Measurements from ENCODE around the gene FOXN3. TPM values are rescaled to one million over a fixed set of nuclear protein-coding genes. Genes with fewer than 3 reads are reported as not detected.

The FOXN3 gene
- total RNA-seq, 1 donor from 2014 or later: 127 TPM

DNA sequence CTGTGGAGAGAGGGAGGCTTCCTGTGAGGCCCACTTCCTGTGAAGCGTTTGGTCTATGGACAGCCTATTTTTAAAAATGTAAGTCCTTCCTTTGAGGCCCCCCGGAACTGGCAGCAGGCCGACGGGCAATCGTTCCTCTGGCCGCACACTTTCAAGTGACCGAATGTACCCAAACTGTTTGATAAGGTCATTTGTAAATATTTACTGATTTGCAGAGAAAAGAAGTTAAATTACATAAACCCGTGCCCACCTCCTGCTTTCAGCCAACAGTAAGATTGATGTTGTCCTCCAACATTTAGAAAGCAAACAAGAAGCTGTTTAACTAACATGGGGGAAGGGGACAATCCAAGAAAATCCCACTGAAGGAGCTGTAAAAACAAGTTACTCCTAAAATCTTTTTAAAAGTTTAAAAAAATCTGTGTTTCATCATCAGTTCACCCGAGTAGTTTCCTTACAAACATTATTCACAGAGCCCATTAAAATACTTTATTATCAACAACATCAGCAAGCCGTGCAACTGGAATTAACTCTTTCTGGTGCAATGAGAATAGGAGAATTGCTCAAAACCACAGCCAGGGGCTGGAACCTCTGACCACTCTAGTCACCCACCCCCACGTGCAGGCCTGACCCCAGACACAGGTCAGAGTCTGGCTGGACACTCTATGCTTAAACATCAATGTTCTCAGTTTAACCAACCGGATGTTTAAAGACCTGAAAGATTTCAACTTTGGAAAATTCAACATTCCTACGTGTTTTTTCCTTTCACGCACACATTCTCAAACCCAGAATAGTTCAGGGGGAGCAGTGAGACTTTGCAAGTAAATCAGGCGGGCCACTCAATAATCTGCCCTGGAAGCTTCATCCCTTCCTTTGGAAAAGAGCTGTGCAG is 65.3 kb downstream of the FOXN3 start:
- no peak for DNase-seq (ENCODE audit: missing footprints)
- no peak for ATAC-seq
- intact Hi-C loops (cut with DNase I): loop anchor here (5.0 kb wide), 1 partner anchor 49 kb away; no protein-coding TSS in a partner anchor

DNA sequence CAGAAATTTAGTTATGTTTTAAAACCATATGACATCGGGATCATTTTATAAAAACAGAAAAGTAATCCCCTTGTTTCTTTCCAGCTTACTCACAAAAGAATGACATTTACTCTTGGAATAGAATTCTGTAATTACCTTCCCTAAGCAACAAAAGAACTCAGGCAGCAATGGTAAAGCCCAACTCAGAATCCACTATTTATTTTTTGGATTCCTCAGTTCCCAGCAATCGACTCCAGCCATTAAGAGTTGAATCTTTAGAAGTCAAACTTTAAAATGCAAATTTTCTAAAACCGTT is 65.9 kb downstream of the FOXN3 start:
- DNase-seq (ENCODE audit: missing footprints): no peak
- intact Hi-C loops (cut with DNase I): loop anchor here (5.0 kb wide), 1 partner anchor 49 kb away; no protein-coding TSS in a partner anchor
- no peak for ATAC-seq

DNA sequence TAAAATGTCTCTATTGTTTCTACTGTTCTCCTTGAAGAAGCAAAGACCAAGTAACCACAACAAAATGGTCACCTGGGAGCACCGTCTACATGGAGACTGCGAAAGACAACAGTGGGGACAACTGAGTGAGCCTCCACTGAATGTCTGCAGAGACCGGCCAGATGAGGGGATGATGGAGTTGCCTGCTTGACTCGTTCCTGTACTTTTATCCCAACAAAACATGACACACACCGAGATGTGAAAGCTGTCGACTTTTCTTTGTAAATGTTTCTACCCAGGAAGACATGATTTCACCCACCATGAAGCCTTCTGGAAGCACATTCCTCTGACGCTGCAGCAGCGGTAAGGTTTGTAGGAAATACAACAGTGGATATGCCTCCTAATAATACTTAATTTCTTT is 66.9 kb downstream of the FOXN3 start:
- intact Hi-C loops (cut with DNase I): loop anchor here (5.0 kb wide), 1 partner anchor 48 kb away; no protein-coding TSS in a partner anchor
- ATAC-seq: no peak

DNA sequence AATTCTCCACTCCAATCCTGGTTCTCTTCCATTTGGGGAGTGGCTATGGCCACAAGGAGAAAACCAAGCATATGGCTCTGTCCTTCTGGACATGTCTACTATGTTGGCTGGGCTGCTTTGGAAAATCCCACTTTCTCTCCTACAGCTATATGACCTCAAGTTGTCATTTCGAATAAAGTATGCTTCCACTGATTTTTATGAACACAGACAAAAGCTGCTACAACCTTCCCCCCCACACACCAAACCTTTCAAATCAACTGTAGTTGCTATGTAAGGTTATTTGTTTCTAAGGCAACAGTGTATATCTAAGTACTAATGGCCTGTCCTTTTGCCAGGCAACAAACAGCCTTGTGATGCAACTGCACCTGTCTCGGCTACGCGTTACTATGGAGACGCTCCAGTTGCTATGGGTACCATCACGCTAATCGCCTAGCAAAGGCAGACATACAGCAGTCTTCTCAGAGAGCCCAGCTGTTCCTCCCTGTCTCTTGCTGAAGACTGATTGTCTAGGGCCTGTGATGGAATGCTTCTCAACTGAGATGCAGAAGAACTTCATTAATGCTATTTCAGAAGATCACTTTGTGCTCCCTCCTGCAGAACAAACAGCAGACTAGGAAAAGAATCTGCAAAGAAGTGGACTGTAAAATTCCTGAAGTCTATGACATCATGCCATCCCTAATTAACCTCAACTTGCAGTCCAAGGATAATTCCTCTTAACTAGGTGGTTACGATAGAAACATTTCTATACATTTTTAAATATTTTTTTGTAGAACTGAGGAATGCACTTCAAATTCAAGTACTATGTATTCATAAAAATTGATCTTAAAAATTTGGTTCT is 67.6 kb downstream of the FOXN3 start:
- peak; percentile 52 for ATAC-seq
- no peak for DNase-seq (ENCODE audit: missing footprints)
- intact Hi-C loops (cut with DNase I): loop anchor here (5.0 kb wide), 1 partner anchor 47 kb away; no protein-coding TSS in a partner anchor

More for the DNA sequence above, 66.9 kb downstream of the FOXN3 start:
- no peak for DNase-seq (ENCODE audit: missing footprints)

DNA sequence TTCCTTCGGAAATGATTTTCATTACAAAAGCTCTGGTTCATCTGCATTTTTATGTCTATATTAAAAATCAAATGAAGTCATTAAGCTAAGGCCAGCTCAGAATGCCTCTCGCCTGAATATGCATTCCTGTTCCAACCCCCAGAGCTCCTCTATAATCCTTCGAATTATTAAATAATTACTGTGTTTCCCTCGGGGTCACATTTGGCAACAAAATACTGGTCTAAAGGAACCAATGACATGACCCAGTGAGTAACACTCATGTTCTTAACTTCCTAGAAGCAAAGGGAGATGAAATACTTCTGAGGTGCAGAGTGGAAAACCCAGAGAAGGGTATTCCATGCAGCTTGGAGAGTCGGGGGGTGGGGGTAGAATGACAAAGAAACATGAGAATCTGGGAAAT is 68.3 kb downstream of the FOXN3 start:
- intact Hi-C loops (cut with DNase I): no loop called here
- no peak for DNase-seq (ENCODE audit: missing footprints)
- ATAC-seq: no peak

DNA sequence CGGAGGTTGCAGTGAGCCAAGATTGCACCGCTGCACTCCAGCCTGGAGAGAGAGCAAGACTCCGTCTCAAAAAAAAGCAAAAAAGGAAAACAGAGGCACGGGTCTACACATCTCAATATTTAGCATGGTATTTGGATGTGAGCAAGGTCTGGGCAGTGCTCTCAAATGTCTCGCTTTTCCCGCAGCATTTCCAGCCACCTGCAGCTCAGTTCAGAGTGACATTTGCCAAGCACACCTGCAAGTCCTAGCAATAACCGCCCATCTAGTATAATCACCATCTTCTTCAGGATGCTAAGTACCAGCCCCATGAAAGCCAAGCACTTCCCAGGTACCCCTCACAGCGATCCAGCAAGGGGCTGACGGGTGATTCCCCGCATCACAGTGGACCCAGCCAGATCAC is 69.1 kb downstream of the FOXN3 start:
- intact Hi-C loops (cut with DNase I): no loop called here
- ATAC-seq: no peak

DNA sequence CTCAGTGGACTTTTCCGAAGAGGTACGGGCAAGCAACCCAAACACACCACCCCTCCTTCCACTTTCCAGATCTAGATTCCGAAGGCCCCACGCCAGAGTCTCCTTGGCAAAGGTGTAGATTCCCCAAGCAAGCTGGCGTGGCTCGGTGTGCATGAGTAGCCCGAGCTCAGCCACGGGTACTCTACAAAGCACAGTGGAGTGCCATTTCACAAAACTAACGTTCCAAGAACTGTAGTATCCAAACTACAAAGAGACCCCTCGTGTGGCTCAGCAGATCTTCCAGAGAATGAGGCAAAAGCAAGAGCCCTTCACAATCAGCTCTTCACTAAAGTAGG is 72.1 kb downstream of the FOXN3 start:
- ATAC-seq (no peak), DNase-seq (ENCODE audit: missing footprints) (peak; percentile 68)
- intact Hi-C loops (cut with DNase I): no loop called here

More for the DNA sequence above, 69.1 kb downstream of the FOXN3 start:
- no peak for DNase-seq (ENCODE audit: missing footprints)

DNA sequence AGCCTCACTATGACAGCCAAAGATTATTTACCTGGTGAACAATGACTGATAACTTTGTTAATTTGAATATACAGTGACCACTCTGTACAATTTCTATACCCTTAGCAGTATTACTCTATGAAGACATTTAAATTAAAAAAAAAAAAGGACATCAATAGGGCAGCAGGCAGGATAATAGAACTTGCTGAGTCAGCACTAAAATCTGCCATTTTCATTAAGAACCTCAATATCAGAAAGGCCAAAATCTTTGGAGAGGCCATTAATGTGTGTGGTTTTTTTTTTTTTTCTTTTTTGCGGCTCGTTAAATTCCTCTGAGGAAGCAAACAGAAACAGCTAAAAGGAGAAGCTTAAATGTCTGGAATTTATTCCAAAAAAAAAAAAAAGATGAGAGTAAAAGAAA is 73.7 kb downstream of the FOXN3 start:
- ATAC-seq (no peak), DNase-seq (ENCODE audit: missing footprints) (no peak)
- intact Hi-C loops (cut with DNase I): no loop called here

DNA sequence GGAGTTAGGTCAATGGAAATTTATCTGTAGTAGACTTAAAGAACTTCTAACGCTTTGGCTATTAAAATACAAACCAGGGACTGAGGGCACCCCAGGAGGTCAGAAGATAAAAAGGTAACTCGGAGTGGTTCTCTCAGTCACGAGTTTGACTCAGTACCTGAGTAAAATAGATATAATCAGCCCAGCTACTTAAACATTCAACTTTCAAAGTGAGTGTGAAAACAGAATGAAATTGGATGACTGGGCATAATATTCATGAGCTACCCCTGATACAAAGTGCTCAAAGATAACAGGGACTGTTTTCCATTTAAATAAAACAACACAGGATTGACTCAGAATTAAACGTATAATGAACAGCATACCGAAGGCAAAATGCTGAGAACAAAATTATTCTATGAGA is 75.0 kb downstream of the FOXN3 start:
- intact Hi-C loops (cut with DNase I): no loop called here
- DNase-seq (ENCODE audit: missing footprints) (no peak), ATAC-seq (no peak)

DNA sequence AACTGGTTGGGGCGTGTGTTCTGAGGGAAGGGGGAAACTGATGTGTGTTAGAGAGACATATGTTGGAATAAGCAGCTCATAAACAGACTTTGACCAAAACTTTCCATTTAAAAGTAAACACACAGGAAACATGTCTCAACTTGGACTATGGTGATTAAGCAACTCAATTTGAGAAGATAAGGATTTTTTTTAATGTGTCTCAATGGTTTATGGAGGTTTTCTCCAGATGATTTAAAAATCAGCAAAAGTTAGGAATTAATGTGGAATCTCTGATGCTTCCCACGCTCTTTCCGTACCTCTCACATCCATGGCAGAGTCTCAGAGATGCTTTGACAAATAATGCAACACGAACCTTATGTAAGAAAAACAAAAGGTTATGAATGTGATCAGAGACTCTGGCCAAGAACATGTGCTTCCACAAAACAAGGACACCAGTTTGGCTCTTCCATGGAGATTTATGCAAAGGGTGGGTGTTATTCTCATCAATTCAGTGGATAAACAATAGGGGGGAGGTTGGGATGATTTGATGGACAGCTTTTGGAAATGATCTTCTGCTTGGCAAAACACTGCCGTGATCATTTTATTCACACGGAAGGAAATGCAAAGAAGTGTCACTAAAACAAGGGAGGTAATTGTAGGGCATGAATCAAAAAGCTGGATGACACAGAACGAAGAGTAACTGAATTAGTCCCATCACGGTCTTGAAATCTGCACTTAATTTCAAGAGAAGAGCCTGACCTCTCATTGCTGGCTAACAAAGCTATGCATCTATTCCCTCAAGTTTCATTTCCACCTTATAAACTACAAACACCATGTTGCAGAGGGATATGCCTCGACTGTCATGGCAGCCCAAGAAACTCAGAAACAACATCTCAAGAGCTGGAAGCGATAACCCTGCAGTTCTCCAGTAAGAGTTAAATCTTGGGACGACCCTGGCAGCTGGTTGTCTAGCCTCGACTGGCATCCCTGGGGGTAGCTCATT is 76.5 kb downstream of the FOXN3 start:
- intact Hi-C loops (cut with DNase I): no loop called here
- ATAC-seq (peak; percentile 42), DNase-seq (ENCODE audit: missing footprints) (no peak)

DNA sequence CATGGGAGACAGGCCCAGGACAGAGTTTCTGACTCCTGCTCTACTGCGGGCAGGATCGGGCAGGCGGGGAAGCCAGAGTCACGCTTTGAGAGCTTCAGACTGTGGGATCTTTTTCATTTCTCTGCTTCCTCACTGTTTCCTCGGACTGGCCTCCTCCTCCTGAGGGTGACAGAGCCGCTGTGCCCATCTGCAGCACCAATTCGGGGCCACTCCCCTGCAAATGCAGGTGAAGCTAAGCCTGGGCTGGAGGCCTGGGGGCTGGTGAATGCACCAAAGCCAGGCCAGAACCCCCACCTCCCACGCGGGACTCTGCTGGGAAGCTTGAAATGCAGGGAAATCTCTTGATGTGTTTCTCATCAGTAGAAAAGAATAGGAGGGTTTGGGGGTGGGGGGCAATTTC is 77.5 kb downstream of the FOXN3 start:
- intact Hi-C loops (cut with DNase I): no loop called here
- DNase-seq (ENCODE audit: missing footprints) (no peak), ATAC-seq (no peak)

DNA sequence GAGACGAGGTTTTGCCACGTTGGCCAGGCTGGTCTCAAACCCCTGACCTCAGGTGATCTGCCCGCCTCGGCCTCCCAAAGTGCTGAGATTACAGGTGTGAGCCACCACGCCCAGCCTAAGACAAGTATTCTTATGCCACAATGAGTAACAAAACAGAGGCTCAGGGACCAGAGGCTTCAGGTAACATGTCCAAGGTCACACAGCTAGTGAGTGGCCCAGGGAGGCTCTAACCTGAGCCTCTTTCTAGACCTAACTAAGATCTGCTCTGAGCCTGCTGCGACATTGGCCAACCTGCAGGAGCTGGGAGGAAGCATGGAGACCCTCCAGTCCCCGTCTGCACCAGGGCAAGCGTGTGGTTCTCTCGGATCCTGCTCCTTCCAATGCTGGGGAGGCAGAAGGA is 77.9 kb downstream of the FOXN3 start:
- DNase-seq (ENCODE audit: missing footprints): no peak
- intact Hi-C loops (cut with DNase I): no loop called here
- ATAC-seq: no peak

DNA sequence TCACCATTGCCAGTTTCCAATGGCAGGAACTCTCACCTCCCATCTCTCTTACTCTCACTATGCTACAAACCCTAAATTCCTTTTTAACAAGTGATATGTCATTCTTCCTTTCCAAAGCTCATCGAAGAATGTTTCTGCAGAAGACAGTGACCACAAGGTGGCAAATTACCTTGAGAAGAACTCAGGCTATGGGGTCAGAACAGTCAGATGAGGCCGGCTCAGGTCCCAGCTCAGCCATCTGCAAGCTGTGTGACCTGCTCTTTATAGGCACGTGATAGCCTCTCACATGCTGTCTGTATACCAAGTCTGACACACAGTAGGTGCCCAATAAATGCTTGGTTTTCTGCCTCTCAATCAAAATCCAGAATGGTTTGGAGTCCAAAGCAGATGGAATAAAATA is 80.7 kb downstream of the FOXN3 start:
- DNase-seq (ENCODE audit: missing footprints): no peak
- intact Hi-C loops (cut with DNase I): no loop called here
- no peak for ATAC-seq

DNA sequence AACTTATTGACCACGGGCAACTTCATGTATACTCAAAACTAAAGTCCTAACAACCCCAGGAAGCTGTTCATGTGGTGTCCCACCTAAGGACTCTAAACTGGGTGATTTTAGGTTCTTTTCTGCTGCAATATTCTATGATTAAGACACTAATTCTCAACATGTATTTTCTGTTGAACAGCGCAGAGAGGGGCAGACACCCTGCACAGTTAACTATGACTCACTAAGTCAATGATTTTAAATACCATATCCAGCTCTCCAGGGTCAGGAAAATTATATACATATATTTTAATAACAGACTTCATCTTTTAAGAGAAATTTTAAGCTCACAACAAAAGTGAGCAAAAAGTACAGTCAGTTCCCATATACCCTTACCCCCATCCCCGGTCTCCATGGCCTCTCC is 85.0 kb downstream of the FOXN3 start:
- DNase-seq (ENCODE audit: missing footprints) (no peak), ATAC-seq (no peak)
- intact Hi-C loops (cut with DNase I): no loop called here

DNA sequence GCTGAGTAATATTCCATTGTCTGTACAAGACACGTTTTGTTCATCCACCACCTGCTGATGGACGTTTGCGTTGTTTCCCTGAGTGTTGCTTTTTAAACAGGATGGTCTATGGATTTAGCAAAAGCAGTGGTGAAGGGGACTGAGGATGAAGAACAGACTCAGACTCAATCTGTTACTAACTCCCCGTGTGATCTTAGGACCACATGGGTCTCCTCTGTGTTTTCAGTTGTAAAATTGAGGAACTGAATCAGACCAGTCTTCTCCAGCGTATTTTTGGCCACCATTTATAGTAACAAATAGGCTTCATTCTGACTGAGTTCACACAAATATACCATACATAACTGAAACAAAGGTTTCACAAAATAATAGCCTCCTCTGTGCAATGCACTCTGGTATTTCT is 85.6 kb downstream of the FOXN3 start:
- ATAC-seq (no peak), DNase-seq (ENCODE audit: missing footprints) (no peak)
- intact Hi-C loops (cut with DNase I): no loop called here

DNA sequence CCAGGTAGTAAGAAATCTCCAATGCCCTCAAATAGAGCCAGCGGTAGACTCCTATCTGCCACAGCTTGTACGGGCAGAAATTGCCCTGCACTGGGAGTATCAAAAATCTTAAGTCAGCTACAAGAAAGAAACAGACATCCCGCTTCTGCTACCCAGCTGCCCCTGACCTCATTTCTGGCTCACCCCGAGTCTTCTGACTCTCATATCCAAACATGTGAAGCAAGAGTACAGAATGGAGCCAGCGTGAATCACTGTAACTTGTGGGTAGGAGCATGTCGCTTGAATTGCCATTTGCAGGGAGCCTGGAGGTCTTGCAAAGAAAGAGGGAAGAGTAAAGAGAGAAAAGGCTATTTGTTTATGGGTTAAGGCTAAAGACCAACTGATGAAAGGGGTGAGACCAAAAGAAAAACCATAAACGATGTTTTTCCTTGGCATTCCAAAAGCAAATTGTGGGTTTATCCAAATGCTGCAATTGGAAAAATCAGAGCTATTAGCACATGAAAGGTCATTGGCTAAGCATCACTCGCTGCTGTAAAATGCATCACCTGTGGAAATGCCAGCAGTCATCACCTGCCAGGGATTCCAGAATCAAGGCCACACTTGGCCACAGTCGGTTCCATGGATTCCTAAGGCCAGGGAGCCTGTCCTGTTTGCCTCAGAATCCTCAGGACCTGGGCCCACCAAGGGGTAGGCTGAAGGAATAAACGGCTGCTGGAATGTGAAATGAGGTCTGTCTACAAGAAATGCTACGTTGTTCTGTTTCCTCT is 86.6 kb downstream of the FOXN3 start:
- intact Hi-C loops (cut with DNase I): no loop called here
- ATAC-seq (peak; percentile 87), DNase-seq (ENCODE audit: missing footprints) (no peak)

DNA sequence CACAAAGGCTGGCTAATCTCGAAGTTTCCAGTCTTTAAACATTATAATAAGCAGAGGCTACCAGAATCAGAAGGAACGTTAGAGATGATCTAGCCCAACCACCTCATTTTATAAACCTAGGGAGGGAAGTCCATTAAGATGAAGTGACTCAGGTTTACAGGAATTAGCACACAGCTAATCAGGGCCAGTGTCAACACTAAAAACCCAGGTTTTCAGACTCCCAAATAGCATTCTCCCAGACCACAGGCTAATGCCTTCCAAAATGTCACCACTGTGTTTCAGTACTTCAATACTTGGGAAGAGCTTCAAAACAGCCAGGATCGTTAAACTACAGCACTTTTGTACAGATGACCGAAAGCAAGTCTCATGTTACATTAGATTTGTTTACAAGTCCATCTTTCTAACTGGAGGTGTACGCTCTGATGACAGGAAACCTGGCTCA is 89.2 kb downstream of the FOXN3 start:
- intact Hi-C loops (cut with DNase I): no loop called here
- no peak for ATAC-seq

DNA sequence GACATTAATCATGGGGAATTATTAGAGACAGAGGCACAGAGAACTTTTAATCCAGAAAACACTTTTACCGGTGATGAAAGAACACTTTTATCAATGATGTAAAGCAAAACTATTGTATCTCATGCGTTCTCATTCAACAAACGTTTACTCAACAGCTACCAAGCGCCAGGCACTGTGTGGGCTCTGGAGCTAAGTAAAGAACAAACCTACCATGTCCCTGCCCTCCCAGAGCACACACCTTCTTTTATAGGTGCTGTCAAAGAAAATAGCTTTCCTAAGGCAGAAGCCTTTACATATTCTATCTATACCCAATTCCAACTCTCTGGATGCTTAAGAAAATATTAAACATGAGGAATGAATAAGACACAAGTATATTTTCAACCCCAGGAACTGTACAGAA is 91.1 kb downstream of the FOXN3 start:
- no peak for DNase-seq (ENCODE audit: missing footprints)
- no peak for ATAC-seq
- intact Hi-C loops (cut with DNase I): no loop called here

More for the DNA sequence above, 89.2 kb downstream of the FOXN3 start:
- DNase-seq (ENCODE audit: missing footprints): no peak
